IPS-11a (cell line): ENCODE measurements around the gene AGXT.

Source experiments
- H3K4me3 ChIP-seq: one replicate; pipeline ENCODE4 v1.5.1; 2013; ENCODE audit warnings: low read depth, low read length, control low read depth

Gene AGXT

GRCh38 chr2:240896871-240897692, 28.5 kb downstream of the AGXT start:
- no peak overlapping the region for H3K4me3 ChIP-seq

GRCh38 chr2:240898108-240898730, 29.6 kb downstream of the AGXT start:
- no peak overlapping the region for H3K4me3 ChIP-seq

- no peak overlapping the region for H3K4me3 ChIP-seq
Observed at GRCh38 chr2:240898731-240899467, 30.3 kb downstream of the AGXT start.

DNA sequence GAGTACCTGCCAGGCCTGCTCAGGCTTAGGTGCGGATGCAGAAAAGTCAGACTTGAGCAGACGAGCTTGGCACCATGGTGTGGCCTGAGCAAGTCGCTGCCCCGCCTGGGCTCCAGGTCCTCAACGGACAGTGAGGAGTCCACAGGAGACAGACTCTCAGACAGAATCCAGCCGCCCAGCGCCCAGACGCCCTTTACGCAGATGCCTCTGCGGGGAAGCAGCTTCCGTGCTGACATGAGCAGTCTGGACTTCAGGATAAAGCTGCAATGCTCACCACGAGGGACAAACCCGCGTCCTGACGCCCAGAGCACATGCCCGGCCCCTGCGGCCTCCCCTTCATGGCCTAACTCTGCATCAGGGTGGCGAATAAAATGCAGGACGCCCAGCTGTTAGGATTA, 30.8 kb downstream of the AGXT start:
- H3K4me3 ChIP-seq = no peak overlapping the region

DNA sequence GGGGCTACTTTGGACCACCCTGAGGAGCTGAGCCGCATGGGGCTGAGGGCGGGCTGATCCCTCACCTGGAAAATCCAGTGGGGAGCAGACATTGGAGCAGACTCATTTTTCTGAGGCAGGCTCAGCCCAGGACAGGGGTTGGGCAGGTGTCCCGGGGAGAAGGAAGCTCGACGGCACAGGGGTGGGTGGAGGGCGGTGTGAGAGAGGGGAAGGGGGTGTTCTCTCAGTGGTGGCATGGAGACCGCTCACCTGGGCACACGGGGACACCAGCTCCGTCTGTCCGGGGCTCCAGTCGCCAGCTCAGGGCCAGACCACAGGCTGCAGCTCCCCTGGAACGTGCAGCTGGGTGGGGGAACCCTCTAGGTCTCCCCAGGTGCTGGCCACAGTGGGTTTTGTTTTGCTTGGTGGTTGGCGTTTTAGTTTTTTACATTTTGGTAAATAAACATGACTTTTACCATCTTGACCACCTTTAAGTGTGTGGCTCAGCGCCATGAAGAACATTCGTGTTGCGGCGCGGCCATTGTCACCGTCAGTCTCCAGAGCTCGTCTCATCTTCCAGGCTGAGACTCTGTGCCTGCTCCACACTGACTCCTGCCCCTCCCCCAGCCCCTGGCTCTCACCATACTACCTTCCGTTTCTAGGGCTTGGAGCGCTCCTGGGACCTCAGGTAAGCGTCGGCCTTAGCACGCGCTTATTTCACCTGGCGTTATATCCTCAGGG, 31.7 kb downstream of the AGXT start:
- no peak overlapping the region for H3K4me3 ChIP-seq

DNA sequence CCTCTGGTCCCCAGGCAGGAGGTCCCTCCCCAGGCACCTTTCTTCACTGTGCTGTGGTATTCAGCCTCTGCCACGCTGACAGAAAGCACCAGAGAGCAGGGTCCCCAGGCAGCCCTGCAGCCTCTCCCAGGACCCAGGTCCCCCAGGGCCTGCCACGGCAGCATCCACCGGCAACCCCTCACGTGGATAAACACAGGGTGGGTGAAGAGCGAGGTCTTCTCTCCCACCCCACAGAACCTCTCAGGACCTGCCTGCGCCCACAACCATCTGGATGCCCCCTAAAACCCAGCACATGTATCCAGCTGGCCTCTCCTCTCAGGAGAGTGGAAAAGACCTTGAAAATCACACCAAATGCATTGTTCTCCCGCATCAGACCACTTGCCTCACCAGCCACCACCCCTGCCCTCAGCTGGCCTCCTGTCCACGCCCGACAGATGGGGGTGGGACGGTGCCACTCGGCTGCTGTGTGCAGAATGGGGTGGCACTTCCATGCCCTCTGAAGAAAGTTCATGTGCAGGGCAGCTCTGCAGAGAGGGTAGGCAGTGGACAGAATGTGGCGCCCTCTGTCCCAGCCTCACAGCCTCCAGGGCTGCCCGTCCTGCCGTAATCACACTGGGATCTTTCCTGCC, 33.5 kb downstream of the AGXT start:
- H3K4me3 ChIP-seq = no peak overlapping the region

DNA sequence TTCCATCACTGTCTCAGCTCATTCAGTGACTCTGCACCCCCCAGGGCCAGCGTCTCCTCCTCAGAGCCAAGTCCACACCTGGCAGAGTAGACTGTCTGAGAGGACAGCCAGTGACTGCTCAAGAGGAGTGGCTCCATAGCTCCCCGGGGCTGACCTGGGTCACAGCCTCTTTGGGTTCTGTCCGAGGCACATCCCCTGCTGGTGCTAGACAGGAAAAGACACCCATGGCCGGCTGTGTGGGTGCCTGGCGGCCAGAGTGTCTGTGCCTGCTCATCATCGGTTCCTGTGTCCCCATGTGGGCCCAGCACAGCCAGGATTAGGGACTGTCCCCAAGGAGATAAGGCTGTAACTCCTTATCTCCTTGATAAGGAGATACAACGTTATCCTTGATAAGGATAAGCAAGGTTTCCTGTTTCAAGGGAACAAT, 34.0 kb downstream of the AGXT start:
- no peak overlapping the region for H3K4me3 ChIP-seq

- no peak overlapping the region for H3K4me3 ChIP-seq
Observed at GRCh38 chr2:240903191-240904060, 34.8 kb downstream of the AGXT start.

- H3K4me3 ChIP-seq = no peak overlapping the region
Observed at GRCh38 chr2:240904216-240905175, 35.9 kb downstream of the AGXT start.

- no peak overlapping the region for H3K4me3 ChIP-seq
Observed at GRCh38 chr2:240905176-240905781, 36.7 kb downstream of the AGXT start.

DNA sequence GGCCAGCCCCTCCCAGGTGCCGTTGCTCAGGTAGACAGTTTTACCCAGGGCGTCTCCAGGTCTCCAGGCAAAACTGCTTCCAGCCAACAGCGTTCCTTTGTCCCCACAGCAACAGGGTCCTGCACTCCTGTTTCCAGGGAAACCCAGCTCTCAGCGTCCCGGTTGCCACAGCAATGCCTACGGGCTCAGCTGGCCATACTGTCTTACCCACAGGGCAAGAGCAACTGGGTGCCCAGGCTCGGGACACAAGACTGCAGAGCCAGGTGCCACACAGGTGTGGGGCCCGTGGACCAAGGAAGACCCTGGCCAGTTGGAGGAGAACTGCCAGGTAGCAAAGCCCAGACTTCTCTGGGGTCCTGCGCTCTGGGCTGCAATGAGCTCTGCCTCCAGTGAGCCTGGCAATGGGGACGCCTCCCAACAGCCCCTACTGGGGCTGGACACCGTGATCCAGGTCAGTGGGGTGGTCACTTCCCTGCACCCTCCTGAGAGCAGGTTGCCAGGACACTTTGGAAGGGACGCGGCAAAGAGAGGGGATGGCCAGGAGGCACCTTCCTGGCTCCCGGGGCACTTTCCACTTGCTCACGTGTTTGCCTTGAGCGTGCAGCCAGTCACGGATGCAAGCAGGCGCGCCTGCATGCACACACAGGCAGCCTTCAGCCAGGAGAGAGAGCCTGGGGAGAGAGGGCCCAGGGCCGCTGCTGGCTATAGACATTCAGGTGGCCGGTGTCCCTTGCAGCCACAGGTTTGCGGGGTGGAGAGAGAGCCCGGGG, 37.7 kb downstream of the AGXT start, which contains the start of gene CROCC2:
TSS of gene CROCC2 (plus strand) at position 196 of the 770 bp plus-strand sequence. CDS start at position 374, 178 bp downstream.
- H3K4me3 ChIP-seq = no peak within 1 kb of the TSS

GRCh38 chr2:240906911-240907590, 38.4 kb downstream of the AGXT start:
- H3K4me3 ChIP-seq = no peak overlapping the region

DNA sequence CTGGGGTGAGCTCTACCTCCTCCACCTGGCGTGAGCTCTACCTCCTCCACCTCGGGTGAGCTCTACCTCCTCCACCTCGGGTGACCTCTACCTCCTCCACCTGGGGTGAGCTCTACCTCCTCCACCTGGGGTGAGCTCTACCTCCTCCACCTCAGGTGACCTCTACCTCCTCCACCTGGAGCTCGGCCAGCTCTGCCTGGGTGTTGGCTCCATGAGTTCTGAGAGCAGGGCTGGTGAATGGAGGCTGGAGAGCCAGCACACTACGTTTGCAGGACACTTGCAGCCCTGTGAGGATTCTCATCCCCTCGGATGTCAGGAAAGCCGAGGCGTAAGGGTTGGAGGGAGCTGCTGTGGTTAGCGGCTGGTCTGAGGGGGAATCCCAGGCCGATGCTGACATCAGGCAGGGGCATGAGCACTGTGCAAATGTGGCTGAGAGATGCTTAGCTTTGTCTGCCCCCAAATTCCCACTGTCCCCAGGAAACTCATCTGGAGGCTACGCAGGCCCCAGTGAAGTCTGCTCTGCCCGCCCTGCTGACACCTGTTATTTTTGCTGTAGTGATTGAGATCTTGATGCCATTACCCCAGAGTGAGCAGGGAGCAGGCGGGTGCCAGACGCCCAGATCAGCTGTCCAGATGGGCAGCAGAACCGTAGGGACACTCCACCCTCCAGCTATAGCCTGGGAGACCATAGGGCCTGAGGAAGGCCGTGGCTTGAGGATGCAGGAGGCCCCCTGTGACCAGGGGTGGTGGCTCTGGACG, 40.8 kb downstream of the AGXT start:
- H3K4me3 ChIP-seq = no peak overlapping the region

GRCh38 chr2:240911641-240912265, 43.1 kb downstream of the AGXT start:
- no peak overlapping the region for H3K4me3 ChIP-seq
